HG03175 (cell line): ENCODE data around the gene SETBP1.

ENCODE experiments used
- ATAC-seq: cut with Tn5 transposase; IDR thresholded peaks from one replicate; pipeline ENCODE4 v1.9.1; 2021; ENCODE audit warnings: mild to moderate bottlenecking, moderate library complexity; ENCODE audit not compliant: unreplicated experiment

Gene SETBP1

DNA sequence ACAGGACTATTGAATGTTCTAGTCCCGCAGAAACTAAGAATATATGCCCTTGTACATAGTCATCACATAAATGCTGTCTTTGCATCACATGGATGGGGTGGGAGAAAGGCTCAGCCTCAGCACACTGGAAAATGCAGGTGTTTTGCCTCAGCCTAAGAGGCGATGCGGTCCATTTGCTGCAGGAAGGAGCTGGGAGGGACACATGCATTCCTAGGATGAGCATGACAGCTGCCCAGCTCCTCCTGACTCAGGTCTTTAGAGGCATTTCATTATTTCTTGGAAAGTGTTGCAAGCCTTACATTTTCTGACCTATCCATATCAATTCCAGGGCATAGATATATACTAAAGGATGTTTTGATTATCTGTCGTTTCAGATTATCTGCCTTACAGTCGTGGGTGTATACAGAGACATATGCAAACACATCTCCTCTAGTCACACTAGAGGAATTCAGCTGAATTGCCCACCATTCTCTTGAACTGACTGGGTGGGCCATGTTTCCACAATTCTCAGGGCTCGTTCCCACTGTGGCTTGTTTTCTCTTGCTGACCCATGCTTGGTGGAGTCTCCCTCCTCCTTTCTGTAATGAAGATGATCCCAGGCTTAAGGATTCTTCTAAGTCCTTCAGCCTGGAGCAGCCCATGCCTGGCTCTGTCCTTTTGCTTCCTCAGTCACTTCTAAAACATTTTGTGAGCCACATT lies 156.9 kb downstream of the SETBP1 start:
- ATAC-seq, result no peak

GRCh38 chr18:44838971-44839666 lies 158.4 kb downstream of the SETBP1 start:
- ATAC-seq, result peak; percentile 98

- no peak for ATAC-seq
Observed at GRCh38 chr18:44840058-44840790, 159.5 kb downstream of the SETBP1 start.

- ATAC-seq, result no peak
Observed at GRCh38 chr18:44841221-44841620, 160.5 kb downstream of the SETBP1 start.

DNA sequence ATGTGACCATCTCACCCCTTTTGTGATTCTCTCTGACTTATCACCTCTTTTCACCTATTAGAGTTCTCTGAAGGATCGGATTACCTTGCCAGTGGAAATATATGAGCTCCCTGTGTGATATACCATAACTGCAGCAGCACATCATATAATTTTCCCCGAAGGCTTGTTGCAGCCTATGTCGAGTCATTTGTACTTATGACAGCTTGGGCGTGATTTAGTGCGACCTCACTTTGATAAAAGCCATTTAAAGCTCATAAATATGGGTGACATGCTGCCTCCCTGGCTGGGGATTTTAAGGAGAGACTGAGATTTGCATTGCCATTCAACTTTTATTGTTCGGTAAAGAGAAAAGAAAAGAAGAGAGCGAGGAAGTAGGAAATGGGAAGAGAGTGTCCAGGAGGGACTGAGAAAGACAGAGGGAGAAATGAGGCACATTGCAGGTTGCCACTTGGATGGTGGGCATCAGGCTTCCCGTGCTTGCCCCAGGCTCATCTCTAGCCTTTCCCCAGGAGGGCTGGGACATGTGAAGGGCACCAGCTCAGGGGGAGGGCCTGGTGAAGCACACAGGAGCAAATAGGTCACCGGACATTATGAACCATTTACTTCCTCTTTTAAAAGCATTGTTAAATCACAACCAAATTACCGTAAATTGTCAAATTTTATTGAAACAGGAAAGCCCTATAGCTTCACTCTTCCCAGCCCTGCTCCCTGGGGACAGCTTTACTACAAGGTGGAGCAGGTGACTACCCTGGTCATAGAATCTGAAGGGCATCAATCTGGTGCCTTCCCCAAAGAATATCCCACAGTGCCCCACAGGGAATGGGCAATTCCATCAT lies 161.3 kb downstream of the SETBP1 start:
- no peak for ATAC-seq

- no peak for ATAC-seq
Observed at GRCh38 chr18:44842588-44843412, 162.1 kb downstream of the SETBP1 start.

- no peak for ATAC-seq
Observed at GRCh38 chr18:44844486-44844885, 163.8 kb downstream of the SETBP1 start.

GRCh38 chr18:44846450-44846849 lies 165.8 kb downstream of the SETBP1 start:
- ATAC-seq, result no peak

- no peak for ATAC-seq
Observed at GRCh38 chr18:44848644-44849335, 168.1 kb downstream of the SETBP1 start.

DNA sequence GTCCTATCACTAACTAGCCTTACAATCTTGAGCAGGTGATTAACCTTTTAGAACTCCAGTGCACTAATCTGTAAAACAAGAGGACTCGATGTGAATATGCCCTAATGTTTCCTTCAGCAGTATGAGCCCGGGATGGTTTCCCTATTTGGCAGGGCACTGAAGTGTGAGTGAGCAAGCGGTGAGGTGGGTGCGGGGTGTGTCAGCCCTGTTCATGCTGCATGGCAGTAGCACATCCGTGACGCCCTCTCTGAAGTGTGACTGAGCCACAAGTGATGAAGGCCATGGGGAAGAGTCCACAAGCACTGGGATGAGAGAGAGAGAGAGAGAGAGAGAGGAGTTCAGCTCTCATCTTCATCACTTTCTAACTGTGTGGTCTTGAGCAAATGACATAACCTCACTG lies 168.7 kb downstream of the SETBP1 start:
- peak; percentile 41 for ATAC-seq

DNA sequence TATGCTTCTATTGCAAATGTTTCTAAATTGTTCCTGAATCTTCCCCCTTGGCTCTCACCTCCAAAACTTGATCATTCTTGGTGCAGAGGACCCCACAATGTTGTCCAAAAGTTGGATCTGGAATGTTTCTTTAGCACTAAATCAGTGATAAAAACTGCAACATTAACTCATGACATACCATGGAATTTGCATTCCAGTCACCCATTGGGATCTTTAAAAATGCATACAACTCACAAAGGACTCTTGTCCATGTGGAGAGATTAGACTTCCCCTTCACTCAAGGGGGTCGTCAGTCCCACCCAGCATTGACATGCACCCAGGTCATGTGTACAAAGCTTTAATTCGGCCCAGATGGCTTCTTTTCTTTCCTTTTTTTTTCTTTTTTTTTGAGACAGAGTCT lies 169.3 kb downstream of the SETBP1 start:
- no peak for ATAC-seq

DNA sequence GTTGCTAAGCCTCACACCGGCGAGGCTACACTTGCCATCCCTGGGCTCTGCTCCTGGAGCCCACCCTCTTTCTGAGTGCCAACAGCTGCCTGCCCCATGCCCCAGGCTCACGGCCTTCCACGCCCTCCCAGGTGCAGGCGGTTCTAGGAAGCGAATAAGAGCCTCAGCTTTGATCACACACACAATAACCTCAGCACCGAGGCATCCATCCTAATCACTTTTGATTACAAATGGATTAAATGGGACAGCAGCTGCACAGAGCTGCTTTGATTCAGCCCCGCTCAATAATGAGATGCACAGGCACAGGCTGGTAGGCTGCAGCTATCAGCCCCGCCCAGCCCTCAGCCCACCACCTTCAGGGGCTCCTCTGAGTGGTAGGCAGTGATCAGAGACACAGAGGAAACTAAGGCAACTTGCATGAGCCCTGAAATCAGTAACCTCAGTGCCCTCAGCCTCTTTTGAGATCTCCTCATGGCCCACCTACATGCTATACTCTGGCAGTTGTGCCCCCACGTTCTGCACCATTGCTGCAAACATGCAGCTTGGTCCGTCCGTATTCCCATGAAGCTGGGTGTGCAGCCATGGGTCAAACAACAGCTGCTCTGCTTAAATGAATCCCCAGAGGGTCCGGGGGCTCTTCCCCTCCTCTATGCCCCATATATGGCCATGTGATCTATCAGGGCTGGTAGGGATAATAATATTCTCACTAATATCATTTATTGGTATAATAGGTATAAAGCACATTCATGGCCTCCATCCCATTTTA lies 171.4 kb downstream of the SETBP1 start:
- ATAC-seq, result no peak

DNA sequence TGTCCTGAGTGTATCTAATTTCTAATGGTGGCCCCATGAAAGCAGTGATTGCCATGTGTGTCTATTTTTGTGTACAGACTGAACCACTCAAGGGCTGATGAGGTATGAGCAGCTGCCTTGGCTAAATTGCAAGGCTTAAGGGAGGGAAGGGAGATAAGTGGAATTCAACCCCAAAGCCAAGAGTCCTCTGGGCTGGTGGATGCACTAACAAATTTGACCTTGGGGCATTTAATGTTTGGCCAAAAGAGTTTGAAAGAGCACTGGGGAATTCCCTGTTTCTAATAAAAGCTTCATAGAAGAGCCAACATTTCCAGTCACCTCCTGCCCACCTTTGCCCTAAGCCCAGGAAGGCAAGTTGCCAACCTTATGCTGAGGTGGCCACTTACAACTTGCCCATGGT lies 172.1 kb downstream of the SETBP1 start:
- no peak for ATAC-seq

- no peak for ATAC-seq
Observed at GRCh38 chr18:44853430-44853829, 172.7 kb downstream of the SETBP1 start.

- no peak for ATAC-seq
Observed at GRCh38 chr18:44855681-44856080, 175.0 kb downstream of the SETBP1 start.

DNA sequence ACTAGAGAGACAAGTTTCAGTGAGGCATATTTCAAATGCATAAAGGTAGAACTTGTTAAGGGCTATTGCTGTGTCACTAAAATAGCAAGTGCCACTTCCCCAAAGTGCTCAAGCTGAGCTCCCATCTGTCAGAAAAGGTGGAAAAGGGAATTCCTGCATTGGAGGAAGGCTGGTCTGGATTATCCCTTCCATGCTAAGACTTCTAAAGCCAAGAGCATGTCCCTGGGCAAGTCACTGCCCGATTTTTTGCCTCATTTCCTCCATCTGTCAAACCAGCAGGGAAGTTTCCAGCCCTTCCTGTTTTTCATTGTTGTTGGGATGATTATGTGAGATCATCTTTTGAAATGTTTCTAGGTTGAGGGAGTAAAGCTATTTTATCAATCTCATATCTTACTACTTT lies 175.5 kb downstream of the SETBP1 start:
- no peak for ATAC-seq

GRCh38 chr18:44857081-44857480 lies 176.4 kb downstream of the SETBP1 start:
- no peak for ATAC-seq

DNA sequence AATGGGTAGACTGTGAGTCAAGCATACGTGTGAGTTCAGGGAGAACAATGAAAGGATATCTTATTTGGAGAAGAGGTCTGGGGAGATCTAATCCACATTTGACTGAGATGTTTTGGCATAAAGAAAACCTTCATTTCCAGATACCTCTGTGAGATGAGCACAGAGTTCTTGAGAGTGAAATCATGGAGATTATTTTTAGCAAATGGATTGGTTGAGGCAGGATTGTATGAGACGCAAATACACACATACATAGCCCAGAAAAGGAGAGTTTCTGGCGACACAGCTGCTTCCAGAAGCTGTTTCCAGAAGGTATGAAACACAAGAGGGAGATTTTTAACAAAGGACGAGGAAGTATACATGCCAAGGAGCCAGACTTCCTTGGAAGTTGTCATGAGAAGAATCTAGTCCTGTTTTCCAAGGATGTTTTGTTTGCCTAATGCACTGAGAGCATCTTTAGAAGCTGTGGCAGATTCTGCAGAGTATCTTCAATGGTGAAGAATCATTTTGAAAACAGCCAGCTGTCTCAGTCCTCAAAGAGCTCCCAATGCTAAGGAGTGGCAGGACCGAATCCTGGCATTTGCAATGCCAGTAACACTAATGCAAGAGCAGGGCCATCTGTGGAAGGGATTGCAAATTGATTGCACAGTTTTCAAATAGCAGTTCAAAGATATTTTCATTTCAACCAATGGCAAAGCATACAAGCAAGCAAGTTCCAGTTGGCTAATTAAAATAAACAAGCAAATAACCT lies 177.2 kb downstream of the SETBP1 start:
- ATAC-seq, result no peak
